Fibroblast of upper back skin (primary cell): ENCODE data around the gene CLEC1B.
"Not testable (repeated sequence)": the region's sequence is repeated elsewhere in the genome, so short reads cannot be mapped to it uniquely, and the experiment has no call there.

Experiments used
- DNase-seq: peaks from one replicate; pipeline ENCODE4 v3.0.0-alpha.2; 2013

Gene CLEC1B

DNA sequence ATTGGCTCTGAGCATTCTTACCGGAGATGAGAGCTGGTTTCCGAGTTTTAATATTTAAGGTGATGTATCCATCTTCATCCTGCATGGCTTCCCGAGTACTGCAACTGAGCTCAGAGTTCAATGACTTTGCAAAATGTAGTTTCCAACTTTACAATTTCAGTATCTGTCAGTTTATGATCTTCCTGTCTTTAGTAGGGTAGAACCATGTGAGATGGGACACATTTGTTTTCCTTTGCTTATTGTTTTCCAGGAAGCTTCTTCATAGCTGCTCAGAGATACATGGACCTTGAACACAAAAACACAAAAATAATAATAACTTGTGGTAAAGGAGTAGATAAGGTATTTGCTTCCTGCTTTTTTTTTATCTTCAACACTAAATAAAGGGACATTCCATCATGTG, at the start of gene CLEC1B:
Gene CLEC1B (minus strand): TSS at position 106 of the 400 bp plus-strand sequence. CDS start 21 bp downstream, at position 85.
- no peak for DNase-seq

GRCh38 chr12:10048526-10048925, 49.6 kb upstream of the CLEC1B start:
- DNase-seq = no peak

DNA sequence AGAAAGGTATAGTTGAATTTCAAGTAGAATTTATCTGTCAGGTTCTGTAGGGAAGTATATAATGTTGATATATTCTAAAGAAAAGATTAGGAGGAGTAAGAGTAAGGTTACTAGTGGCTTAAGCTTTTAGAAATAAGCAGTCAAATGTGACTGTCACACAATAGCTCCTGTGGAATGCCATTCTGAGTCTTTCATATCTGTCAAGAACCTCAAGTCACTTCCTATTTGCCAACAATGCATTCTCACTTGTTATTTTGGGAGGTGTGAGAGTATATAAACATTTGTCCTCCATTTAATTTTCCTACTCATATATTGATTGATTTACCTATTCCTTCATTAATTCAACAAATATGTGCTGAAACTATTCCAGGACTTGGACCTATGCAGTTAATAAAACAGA, 43.2 kb upstream of the CLEC1B start:
- DNase-seq = no peak

- peak; percentile 6 for DNase-seq
Observed at GRCh38 chr12:10033783-10034545, 35.0 kb upstream of the CLEC1B start.

DNA sequence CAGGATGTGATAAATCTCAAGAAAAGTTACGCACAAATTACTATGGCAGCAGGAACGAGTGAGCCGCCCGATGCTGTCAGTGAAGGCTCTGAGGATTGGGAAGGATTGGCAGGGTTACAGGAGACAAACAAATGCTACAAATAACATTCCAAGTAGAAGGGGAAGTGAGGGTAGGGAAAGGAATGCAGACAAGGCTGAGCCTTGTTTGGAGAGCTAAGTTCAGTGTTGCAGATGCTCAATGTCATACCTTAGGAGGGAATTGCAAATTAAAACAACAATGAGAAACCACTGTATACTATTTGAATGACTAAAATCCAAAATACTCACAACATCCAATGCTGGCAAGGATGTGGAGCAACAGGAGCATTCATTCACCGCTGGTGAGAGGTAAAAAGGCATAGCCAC, 32.9 kb upstream of the CLEC1B start:
- DNase-seq = peak; percentile 78

GRCh38 chr12:10031321-10031720, 32.4 kb upstream of the CLEC1B start:
- DNase-seq = no peak

DNA sequence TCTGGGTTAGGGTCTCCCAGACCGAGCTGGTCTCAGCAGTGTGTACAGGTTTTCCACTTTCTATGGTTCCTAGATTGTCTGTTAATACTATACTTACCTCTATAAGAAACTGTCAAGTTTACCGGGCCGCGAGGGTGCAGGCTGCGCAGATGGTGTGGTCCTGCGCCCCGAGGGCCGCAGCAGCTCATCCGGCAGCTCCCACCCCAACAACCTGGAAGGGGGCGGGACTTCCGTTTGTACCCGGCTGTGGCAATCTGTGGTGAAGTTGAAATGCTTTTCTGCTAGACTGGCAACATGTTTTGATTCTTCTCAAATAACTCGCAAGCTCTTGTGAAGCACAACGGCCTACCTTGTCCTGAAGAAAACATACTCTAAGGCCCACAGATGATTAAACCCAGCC, 31.5 kb upstream of the CLEC1B start, which contains the start of gene CLEC9A:
Gene CLEC9A (plus strand): TSS at position 237 of the 400 bp plus-strand sequence. CDS start 22,006 bp downstream, outside the sequence.
- DNase-seq = no peak

DNA sequence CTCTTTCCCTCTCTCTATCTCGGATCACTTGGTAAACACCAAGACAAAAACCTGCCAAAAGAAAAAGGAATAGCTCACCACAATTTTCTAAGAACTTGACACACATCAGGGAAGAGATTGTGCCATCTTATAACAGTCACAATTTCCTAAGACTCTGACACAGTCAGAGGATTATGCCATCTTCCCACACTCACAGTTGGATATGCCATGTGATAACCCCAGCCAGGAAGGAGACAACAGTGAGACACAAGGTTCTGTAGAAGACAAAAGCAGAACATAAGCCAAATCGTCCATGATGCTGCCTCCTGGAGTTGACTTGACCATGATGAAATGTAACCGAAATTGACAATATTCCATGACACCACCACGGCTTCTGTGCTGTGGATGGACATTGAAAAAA, 28.8 kb upstream of the CLEC1B start:
- peak; percentile 9 for DNase-seq

DNA sequence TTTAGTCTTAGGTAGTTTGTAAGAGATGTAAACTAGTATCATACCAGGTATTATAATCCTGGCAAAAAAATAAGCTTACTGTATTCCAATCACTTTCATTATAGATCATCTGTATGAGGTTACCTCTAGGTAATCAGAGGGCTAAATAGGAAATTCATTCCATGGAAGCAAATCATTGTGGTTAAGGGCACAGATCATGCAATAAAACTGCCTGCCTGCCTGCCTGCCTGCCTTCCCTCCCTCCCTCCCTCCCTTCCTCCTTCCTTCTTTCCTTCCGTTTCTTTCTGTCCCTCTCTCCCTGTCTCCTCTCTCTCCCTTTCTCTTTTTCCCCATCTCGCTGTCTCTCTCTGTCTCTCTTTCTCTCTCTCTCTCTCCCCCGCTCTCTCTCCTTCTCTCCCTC, 28.4 kb upstream of the CLEC1B start:
- peak; percentile 7 for DNase-seq

DNA sequence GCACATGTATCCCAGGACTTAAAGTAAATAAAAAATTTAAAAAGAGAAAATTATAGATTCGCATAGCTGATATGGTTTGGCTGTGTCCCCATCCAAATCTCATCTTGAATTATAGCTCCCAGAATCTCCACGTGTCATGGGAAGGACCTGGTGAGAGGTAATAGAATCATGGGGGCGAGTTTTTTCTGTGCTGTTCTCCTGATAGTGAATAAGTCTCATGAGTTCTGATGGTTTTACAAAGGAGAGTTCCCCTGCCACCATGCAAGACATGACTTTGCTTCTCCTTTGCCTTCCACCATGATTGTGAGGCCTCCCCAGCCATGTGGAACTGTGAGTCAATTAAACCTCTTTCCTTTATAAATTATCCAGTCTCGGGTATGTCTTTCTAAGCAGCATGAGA, 27.7 kb upstream of the CLEC1B start:
- DNase-seq = not testable (repeated sequence)

- no peak for DNase-seq
Observed at GRCh38 chr12:10025236-10025635, 26.3 kb upstream of the CLEC1B start.

GRCh38 chr12:10021342-10021741, 22.4 kb upstream of the CLEC1B start:
- DNase-seq = no peak

- DNase-seq = no peak
Observed at GRCh38 chr12:10018386-10018785, 19.5 kb upstream of the CLEC1B start.

DNA sequence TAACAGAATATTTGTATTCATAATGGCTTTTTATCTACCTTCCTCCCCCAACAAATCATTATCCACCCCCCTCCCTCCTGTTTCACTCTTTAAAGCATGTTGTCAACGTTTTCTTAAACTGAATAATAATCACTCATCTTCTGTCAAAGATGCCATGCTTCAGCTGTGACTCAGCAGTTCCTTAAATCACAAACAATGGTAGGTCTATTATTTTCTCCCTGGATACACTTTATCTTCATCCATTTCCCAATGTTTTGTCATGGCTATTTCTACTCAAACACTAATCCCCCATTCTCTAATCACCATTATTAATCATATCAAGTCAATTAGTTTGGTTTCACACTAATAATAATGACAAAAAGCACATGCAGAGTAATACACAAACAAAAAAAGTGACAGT, 18.0 kb upstream of the CLEC1B start:
- DNase-seq = peak; percentile 18

DNA sequence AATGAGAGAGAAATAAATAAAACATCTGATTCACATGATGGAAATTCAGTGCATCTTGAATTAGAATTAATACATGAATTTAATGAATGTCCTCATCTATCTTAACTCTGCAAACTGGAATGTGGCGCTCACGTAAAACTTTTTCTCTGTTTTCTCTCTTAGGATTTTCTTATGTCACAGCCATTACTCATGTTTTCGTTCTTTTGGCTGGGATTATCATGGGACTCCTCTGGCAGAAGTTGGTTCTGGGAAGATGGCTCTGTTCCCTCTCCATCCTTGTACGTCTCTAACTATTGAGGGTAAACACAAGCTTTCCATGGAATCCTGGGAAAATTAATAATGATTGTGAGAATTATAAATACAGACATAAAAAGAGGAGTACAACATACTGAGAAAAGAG, 16.5 kb upstream of the CLEC1B start:
- no peak for DNase-seq

- no peak for DNase-seq
Observed at GRCh38 chr12:10012630-10013330, 13.9 kb upstream of the CLEC1B start.

DNA sequence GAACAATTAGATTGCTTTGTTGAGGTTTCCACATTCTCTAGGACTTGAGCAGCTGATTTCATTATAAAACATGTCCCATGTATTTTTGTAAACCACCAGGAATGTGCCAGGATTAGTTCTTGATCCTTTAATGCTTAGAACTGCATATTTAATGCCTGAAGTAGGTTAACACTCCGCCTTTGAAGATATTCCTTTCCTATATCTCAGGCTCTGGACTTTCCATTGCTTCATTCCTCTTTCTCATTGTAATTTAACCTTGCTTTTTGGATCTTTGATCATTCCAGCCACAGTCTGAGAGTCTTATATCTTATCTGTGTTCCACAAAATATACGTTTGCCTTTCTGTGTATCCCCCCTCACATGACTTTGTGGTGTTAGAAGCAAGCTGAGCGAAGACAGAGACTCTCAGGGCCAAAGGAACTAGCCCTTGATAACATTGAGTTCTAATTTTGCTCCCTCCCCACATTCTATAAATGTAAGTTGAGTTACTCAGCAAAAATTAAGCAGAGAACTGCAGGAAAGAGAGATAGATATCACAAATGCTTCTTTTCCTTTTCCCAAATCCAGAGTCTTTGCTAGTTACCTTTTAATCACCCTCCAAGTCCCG, 2.4 kb upstream of the CLEC1B start:
- peak; percentile 4 for DNase-seq

DNA sequence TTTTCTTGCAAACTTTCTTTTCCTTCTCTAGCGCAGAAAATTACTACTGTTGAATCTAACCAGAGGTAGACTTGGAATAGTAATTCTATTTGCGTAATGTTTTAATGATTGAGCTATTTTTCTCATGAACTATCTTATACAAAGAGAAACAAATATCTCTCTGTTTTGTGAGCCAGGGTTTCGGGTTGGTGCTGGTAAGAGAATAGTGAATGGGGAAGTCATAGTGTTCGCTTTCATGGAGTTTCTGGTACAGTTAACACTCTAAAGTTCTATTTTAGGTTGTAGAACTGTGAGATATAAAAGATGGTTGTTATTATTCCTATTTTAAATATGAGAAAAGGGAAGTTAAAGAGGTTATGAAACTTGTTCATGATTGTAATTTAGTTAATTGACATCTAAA, 6.6 kb downstream of the CLEC1B start:
- no peak for DNase-seq

DNA sequence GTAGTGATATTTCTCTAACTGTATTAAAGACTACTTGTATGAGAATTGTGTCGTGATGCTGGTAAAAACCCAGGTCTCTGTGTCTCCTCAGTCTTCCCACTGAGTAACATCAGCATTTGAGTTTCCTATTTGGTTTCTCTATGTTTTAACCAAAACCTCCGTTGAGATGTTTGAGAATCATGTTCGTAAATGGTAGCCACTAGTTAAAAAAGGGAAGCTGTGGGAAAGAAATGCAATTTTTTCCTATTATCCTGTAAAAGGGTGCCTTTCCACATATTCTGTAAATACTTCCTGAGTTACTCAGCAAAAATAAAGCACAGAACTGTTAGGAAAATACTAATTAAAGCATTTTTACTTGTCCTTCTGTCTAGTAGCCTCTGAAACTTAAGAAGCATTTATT, 7.0 kb downstream of the CLEC1B start:
- DNase-seq = no peak

GRCh38 chr12:9980126-9980525, 18.8 kb downstream of the CLEC1B start:
- DNase-seq = no peak

- DNase-seq = no peak
Observed at GRCh38 chr12:9977916-9978315, 21.0 kb downstream of the CLEC1B start.

DNA sequence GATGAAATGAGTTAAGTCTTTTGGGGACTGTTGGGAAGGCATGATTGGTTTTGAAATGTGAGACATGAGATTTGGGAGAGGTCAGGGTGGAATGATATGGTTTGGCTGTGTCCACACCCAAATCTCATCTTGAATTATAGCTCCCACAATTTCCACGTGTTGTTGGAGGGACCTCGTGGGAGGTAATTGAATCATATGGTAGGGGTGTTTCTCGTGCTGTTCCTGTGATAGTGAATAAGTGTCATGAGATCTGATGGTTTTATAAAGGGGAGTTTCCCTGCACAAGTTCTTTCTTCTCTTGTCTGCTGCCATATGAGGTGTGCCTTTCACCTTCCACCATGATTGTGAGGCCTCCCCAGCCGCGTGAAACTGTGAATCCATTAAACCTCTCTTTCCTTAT, 22.3 kb downstream of the CLEC1B start:
- DNase-seq = not testable (repeated sequence)

GRCh38 chr12:9975614-9976013, 23.3 kb downstream of the CLEC1B start:
- no peak for DNase-seq

GRCh38 chr12:9974731-9975130, 24.2 kb downstream of the CLEC1B start:
- not testable (repeated sequence) for DNase-seq
